MCF 10A (cell line): ENCODE measurements around the gene ABLIM1. TPM values are rescaled to one million over a fixed set of nuclear protein-coding genes. Genes with fewer than 3 reads are reported as not detected.

Experiments
- Bru-seq: library from RNA; stranded (reverse); fragments of 400-500 nt; gene quantifications from one replicate; lab custom pipeline; 2021; lab: Mats Ljungman, UMichigan
- BruChase-seq, 2 experiments: library from RNA; stranded (reverse); fragments of 400-500 nt; gene quantifications; one replicate each; lab custom pipeline; 2021; lab: Mats Ljungman, UMichigan
- BruUV-seq: library from RNA; stranded (reverse); fragments of 400-500 nt; replicated peaks from 2 replicates; lab custom pipeline; 2021; lab: Mats Ljungman, UMichigan
- CTCF ChIA-PET: fragments of 300-600 bp; sonication (Branson Sonifier 250); formaldehyde crosslinking; extraction: SDS; loops from one replicate; lab custom pipeline; 2021; ENCODE audit warnings: antibody characterized with exemption, inconsistent platforms; lab: Yijun Ruan, JAX
- POLR2A ChIA-PET: fragments of 300-600, 350-650 bp; sonication (Branson Sonifier 250); formaldehyde crosslinking; extraction: SDS; loops from one replicate; lab custom pipeline; 2020; ENCODE audit warnings: antibody characterized with exemption, inconsistent platforms; lab: Yijun Ruan, JAX
- DNase-seq: peaks from one replicate; pipeline ENCODE4 v3.0.0-alpha.2; 2018; ENCODE audit not compliant: unreplicated experiment
- H3K27ac Mint-ChIP-seq: one replicate; pipeline ENCODE4 v1.8.0; 2022; ENCODE audit warnings: mild to moderate bottlenecking, low read depth, mixed read lengths; ENCODE audit not compliant: unreplicated experiment
- H3K27me3 Mint-ChIP-seq: one replicate; pipeline ENCODE4 v1.8.0; 2022; ENCODE audit warnings: mixed read lengths; ENCODE audit not compliant: insufficient read depth, unreplicated experiment
- H3K36me3 Mint-ChIP-seq: one replicate; pipeline ENCODE4 v1.8.0; 2022; ENCODE audit warnings: mild to moderate bottlenecking, moderate library complexity, mixed read lengths; ENCODE audit not compliant: insufficient read depth, unreplicated experiment
- H3K4me1 Mint-ChIP-seq: one replicate; pipeline ENCODE4 v1.8.0; 2022; ENCODE audit warnings: mixed read lengths; ENCODE audit not compliant: insufficient read depth, unreplicated experiment
- H3K4me3 Mint-ChIP-seq: one replicate; pipeline ENCODE4 v1.8.0; 2022; ENCODE audit warnings: mild to moderate bottlenecking, moderate library complexity, mixed read lengths; ENCODE audit not compliant: unreplicated experiment
- H3K9me3 Mint-ChIP-seq: one replicate; pipeline ENCODE4 v1.8.0; 2022; ENCODE audit warnings: mixed read lengths; ENCODE audit not compliant: unreplicated experiment
- CTCF ChIP-seq: fragments of 200-600 bp; IDR thresholded peaks from one replicate; pipeline ENCODE4 v1.8.0; 2022; ENCODE audit warnings: antibody characterized with exemption, mild to moderate bottlenecking; ENCODE audit not compliant: unreplicated experiment
- intact Hi-C: fragments of 100-400 bp; cut with micrococcal nuclease; formaldehyde crosslinking; loops from 2 replicates; pipeline ENCODE4 v1.14.1; 2022
- long read RNA-seq: library from polyadenylated mRNA; stranded (forward); transcript quantifications from one replicate; pipeline ENCODE4 v2.0.0, GENCODE V29; 2022
- total RNA-seq: library from RNA; stranded (reverse); gene quantifications from 2 replicates; pipeline ENCODE4 v1.2.3, GENCODE V29; 2022

ABLIM1 gene
- total RNA-seq: 94.5 and 105 TPM in 2 replicates
- Bru-seq, nascent RNA: percentile 68 among the genes with signal in this experiment
- percentile 75 among the genes with signal in this experiment for BruChase-seq, experiment 1, labeled RNA remaining after a 6-hour chase
- BruChase-seq, experiment 2, labeled RNA remaining after a 2-hour chase: percentile 64 among the genes with signal in this experiment
- long read RNA-seq, partial matches to known transcripts: 2 of 76 reads
- long read RNA-seq, other reads (novel, unspliced or antisense): 74 of 76 reads

- Mint-ChIP-seq H3K4me1 (peaks cover 13% of the 10 kb centered on the region), H3K27me3 (no peaks in the 10 kb centered on the region), H3K4me3 (no peak within 1 kb of the TSS), H3K9me3 (no peaks in the 10 kb centered on the region), H3K27ac (no peak within 1 kb of the TSS), H3K36me3 (no peaks in the 10 kb centered on the region)
- ChIA-PET POLR2A (no interaction called here), CTCF (interaction anchor here (1.6 kb wide), 1 partner anchor 17 kb away, joined by 3 read pairs; no protein-coding TSS in a partner anchor)
- intact Hi-C loops: no loop called here
- BruUV-seq: no TSS peak
- no peak for DNase-seq
- TF ChIP-seq CTCF: no peak
These were observed at the start of gene ABLIM1 for GRCh38 chr10:114658175-114658574. Gene ABLIM1, minus strand, starts transcription at chr10:114658275. Its CDS starts 75 bp downstream, at chr10:114658200.

GRCh38 chr10:114706458-114707055, 48.5 kb upstream of the ABLIM1 start:
- H3K4me1 Mint-ChIP-seq: peaks cover 36% of the 10 kb centered on the region
- H3K9me3 Mint-ChIP-seq: no peaks in the 10 kb centered on the region
- H3K36me3 Mint-ChIP-seq: peaks cover 6% of the 10 kb centered on the region
- no peaks in the 10 kb centered on the region for H3K27me3 Mint-ChIP-seq
- H3K4me3 Mint-ChIP-seq: peak overlapping the region; percentile 8
- BruUV-seq: no TSS peak
- TF ChIP-seq CTCF: no peak
- DNase-seq: peak; percentile 53
- CTCF ChIA-PET: interaction anchor here (0.7 to 1.1 kb wide), 4 partner anchors 10 to 243 kb away, joined by 3 to 6 read pairs (median 4); no protein-coding TSS in a partner anchor
- intact Hi-C loops: loop anchor here (1.0 to 10.0 kb wide), 2 partner anchors 80 to 402 kb away; no protein-coding TSS in a partner anchor
- POLR2A ChIA-PET: interaction anchor here (0.7 to 6.3 kb wide), 10 partner anchors 9 to 158 kb away, joined by 3 to 61 read pairs (median 3); no protein-coding TSS in a partner anchor
- H3K27ac Mint-ChIP-seq: peak overlapping the region; percentile 78

GRCh38 chr10:114704679-114705078, 46.6 kb upstream of the ABLIM1 start:
- Mint-ChIP-seq H3K9me3 (no peaks in the 10 kb centered on the region), H3K4me1 (peaks cover 26% of the 10 kb centered on the region), H3K36me3 (peaks cover 6% of the 10 kb centered on the region), H3K27ac (no peak overlapping the region), H3K27me3 (no peaks in the 10 kb centered on the region), H3K4me3 (no peak overlapping the region)
- POLR2A ChIA-PET: interaction anchor here (1.1 to 2.0 kb wide), 6 partner anchors 9 to 117 kb away, joined by 3 to 7 read pairs (median 6); partner anchors contain the start of gene FHIP2A
- BruUV-seq: no TSS peak
- intact Hi-C loops: loop anchor here (10.0 kb wide), 1 partner anchor 400 kb away; no protein-coding TSS in a partner anchor
- CTCF ChIA-PET: interaction anchor here (0.5 to 4.6 kb wide), 17 partner anchors 8 to 307 kb away, joined by 3 to 80 read pairs (median 4); no protein-coding TSS in a partner anchor
- DNase-seq: no peak
- TF ChIP-seq CTCF: no peak
